ENCODE measurements around the gene MALAT1.

The MALAT1 gene

GRCh38 chr11:65537620-65538231 is 38.9 kb downstream of the MALAT1 start:
- no peak for DNase-seq (ENCODE audit: low read depth in 1 of 2, low spot score in 1 of 2)

- no peak for DNase-seq (ENCODE audit: low read depth in 1 of 2, low spot score in 1 of 2)
Measured at GRCh38 chr11:65538232-65538914, 39.5 kb downstream of the MALAT1 start.

- no peak for DNase-seq (ENCODE audit: low read depth in 1 of 2, low spot score in 1 of 2)
Measured at GRCh38 chr11:65538915-65539743, 40.3 kb downstream of the MALAT1 start.

- no peak for DNase-seq (ENCODE audit: low read depth in 1 of 2, low spot score in 1 of 2)
Measured at GRCh38 chr11:65539744-65540289, 41.0 kb downstream of the MALAT1 start.

GRCh38 chr11:65540290-65541092 is 41.6 kb downstream of the MALAT1 start:
- peak; percentile 82 to 86 for DNase-seq (ENCODE audit: low read depth in 1 of 2, low spot score in 1 of 2)

- no peak for DNase-seq (ENCODE audit: low read depth in 1 of 2, low spot score in 1 of 2)
Measured at GRCh38 chr11:65541093-65541982, 42.5 kb downstream of the MALAT1 start.

GRCh38 chr11:65542738-65543390 is 44.0 kb downstream of the MALAT1 start:
- DNase-seq (ENCODE audit: low read depth in 1 of 2, low spot score in 1 of 2): no peak

GRCh38 chr11:65545853-65546216 is 47.0 kb downstream of the MALAT1 start:
- DNase-seq (ENCODE audit: low read depth in 1 of 2, low spot score in 1 of 2): no peak

- DNase-seq (ENCODE audit: low read depth in 1 of 2, low spot score in 1 of 2): peak; percentile 99 to 100
Measured at GRCh38 chr11:65546217-65546958, 47.5 kb downstream of the MALAT1 start.

- no peak for DNase-seq (ENCODE audit: low read depth in 1 of 2, low spot score in 1 of 2)
Measured at GRCh38 chr11:65547446-65548125, 48.7 kb downstream of the MALAT1 start.

GRCh38 chr11:65548395-65548794 is 49.5 kb downstream of the MALAT1 start:
- no peak for DNase-seq (ENCODE audit: low read depth in 1 of 2, low spot score in 1 of 2)

- DNase-seq (ENCODE audit: low read depth in 1 of 2, low spot score in 1 of 2): no peak
Measured at GRCh38 chr11:65549096-65549495, 50.3 kb downstream of the MALAT1 start.

- DNase-seq (ENCODE audit: low read depth in 1 of 2, low spot score in 1 of 2): no peak
Measured at GRCh38 chr11:65551572-65552387, 52.9 kb downstream of the MALAT1 start.

GRCh38 chr11:65552388-65552951 is 53.6 kb downstream of the MALAT1 start:
- no peak for DNase-seq (ENCODE audit: low read depth in 1 of 2, low spot score in 1 of 2)

GRCh38 chr11:65553301-65554001 is 54.6 kb downstream of the MALAT1 start:
- DNase-seq (ENCODE audit: low read depth in 1 of 2, low spot score in 1 of 2): peak; percentile 46 to 53

GRCh38 chr11:65554057-65554818 is 55.4 kb downstream of the MALAT1 start:
- no peak for DNase-seq (ENCODE audit: low read depth in 1 of 2, low spot score in 1 of 2)
